PC-3 (cell line): ENCODE data around the gene CDH4.

ENCODE experiments used
- CTCF ChIP-seq: fragments of 300-600 bp; sonication (generic); conservative IDR thresholded peaks from 2 replicates; pipeline ENCODE4 v1.5.1; 2017; ENCODE audit warnings: antibody characterized with exemption, low read depth, mild to moderate bottlenecking, low read length
- EZH2 ChIP-seq: fragments of 300-600 bp; sonication (generic); IDR thresholded peaks from one replicate; pipeline ENCODE4 v1.6.1; 2017; ENCODE audit warnings: antibody characterized with exemption, mild to moderate bottlenecking, low read length; ENCODE audit not compliant: unreplicated experiment

- no peak for TF ChIP-seq CTCF
- TF ChIP-seq EZH2: no peak
These were observed 547.9 kb downstream of the CDH4 start for GRCh38 chr20:61799928-61800327.
